H9 (cell line): Measurements from ENCODE around the gene IRF4. TPM values are rescaled to one million over a fixed set of nuclear protein-coding genes. Genes with fewer than 3 reads are reported as not detected.

ENCODE experiments used
- DNase-seq: peaks from one replicate; pipeline ENCODE4 v3.0.0-alpha.2; 2017
- H2AFZ ChIP-seq: one replicate; pipeline ENCODE4 v1.6.1; 2013; ENCODE audit warnings: mild to moderate bottlenecking, low read length, control low read depth, moderate library complexity
- H2AK5ac ChIP-seq: 2 replicates; pipeline ENCODE4 v1.6.1; 2013; ENCODE audit warnings: low read length, control low read depth, mixed read lengths; ENCODE audit not compliant: insufficient read length
- H2BK120ac ChIP-seq: one replicate; pipeline ENCODE4 v1.6.1; 2013; ENCODE audit warnings: low read depth, mild to moderate bottlenecking, low read length, control low read depth, inconsistent platforms; ENCODE audit not compliant: poor library complexity, severe bottlenecking
- H2BK12ac ChIP-seq: 2 replicates; pipeline ENCODE4 v1.6.1; 2013; ENCODE audit warnings: low read length, control low read depth, mixed read lengths, low read depth; ENCODE audit not compliant: insufficient read length
- H2BK15ac ChIP-seq: 2 replicates; pipeline ENCODE4 v1.6.1; 2013; ENCODE audit warnings: low read depth, low read length, control low read depth
- H2BK20ac ChIP-seq: one replicate; pipeline ENCODE4 v1.6.1; 2013; ENCODE audit warnings: low read depth, mild to moderate bottlenecking, low read length, control low read depth, inconsistent platforms; ENCODE audit not compliant: poor library complexity, severe bottlenecking
- H2BK5ac ChIP-seq: 2 replicates; pipeline ENCODE4 v1.6.1; 2013; ENCODE audit warnings: low read length, control low read depth, mixed read lengths; ENCODE audit not compliant: insufficient read length
- H3K14ac ChIP-seq: 2 replicates; pipeline ENCODE4 v1.6.1; 2013; ENCODE audit warnings: low read length, control low read depth; ENCODE audit not compliant: insufficient read depth
- H3K18ac ChIP-seq: 2 replicates; pipeline ENCODE4 v1.6.1; 2013; ENCODE audit warnings: low read depth, mild to moderate bottlenecking, mixed read lengths, low read length, control low read depth; ENCODE audit not compliant: insufficient read length
- H3K23ac ChIP-seq: 2 replicates; pipeline ENCODE4 v1.6.1; 2013; ENCODE audit warnings: low read length, control low read depth, mixed read lengths, low read depth; ENCODE audit not compliant: insufficient read length
- H3K23me2 ChIP-seq: 2 replicates; pipeline ENCODE4 v1.6.1; 2013; ENCODE audit warnings: low read depth, mild to moderate bottlenecking, mixed read lengths, low read length, control low read depth; ENCODE audit not compliant: insufficient read length, poor library complexity, severe bottlenecking
- H3K27ac ChIP-seq: 2 replicates; pipeline ENCODE4 v1.5.1; 2013; ENCODE audit warnings: low read length, control low read depth, mixed read lengths, low read depth; ENCODE audit not compliant: insufficient read length
- H3K27me3 ChIP-seq: 2 replicates; pipeline ENCODE4 v1.6.1; 2013; ENCODE audit warnings: low read length, control low read depth, inconsistent platforms; ENCODE audit not compliant: insufficient read depth
- H3K4ac ChIP-seq: 2 replicates; pipeline ENCODE4 v1.6.1; 2013; ENCODE audit warnings: low read depth, mild to moderate bottlenecking, control low read depth, inconsistent platforms, low read length, moderate library complexity
- H3K4me1 ChIP-seq: 2 replicates; pipeline ENCODE4 v1.6.1; 2013; ENCODE audit warnings: low read length, control low read depth, inconsistent platforms; ENCODE audit not compliant: insufficient read depth
- H3K4me2 ChIP-seq: 2 replicates; pipeline ENCODE4 v1.6.1; 2013; ENCODE audit warnings: low read length, control low read depth, mixed read lengths; ENCODE audit not compliant: insufficient read length, insufficient read depth
- H3K56ac ChIP-seq: 2 replicates; pipeline ENCODE4 v1.6.1; 2013; ENCODE audit warnings: low read depth, mild to moderate bottlenecking, mixed read lengths, low read length, control low read depth; ENCODE audit not compliant: insufficient read length
- H3K79me1 ChIP-seq: 2 replicates; pipeline ENCODE4 v1.6.1; 2013; ENCODE audit warnings: low read depth, mild to moderate bottlenecking, moderate library complexity, low read length, control low read depth, inconsistent platforms; ENCODE audit not compliant: insufficient read depth, poor library complexity, severe bottlenecking
- H3K79me2 ChIP-seq: 2 replicates; pipeline ENCODE4 v1.6.1; 2013; ENCODE audit warnings: low read length, control low read depth, inconsistent platforms; ENCODE audit not compliant: insufficient read depth
- H3K9ac ChIP-seq: 2 replicates; pipeline ENCODE4 v1.6.1; 2013; ENCODE audit warnings: low read length, control low read depth, mixed read lengths; ENCODE audit not compliant: insufficient read length; ENCODE audit errors: extremely low read depth
- H3K9me3 ChIP-seq: one replicate; pipeline ENCODE4 v1.6.1; 2013; ENCODE audit warnings: low read depth, low read length, inconsistent platforms; ENCODE audit not compliant: control insufficient read depth
- H3T11ph ChIP-seq: one replicate; pipeline ENCODE4 v1.6.1; 2013; ENCODE audit warnings: mild to moderate bottlenecking, low read length, control low read depth, inconsistent platforms
- H4K20me1 ChIP-seq: one replicate; pipeline ENCODE4 v1.6.1; 2013; ENCODE audit not compliant: control insufficient read depth, insufficient read length, insufficient read depth
- H4K5ac ChIP-seq: 2 replicates; pipeline ENCODE4 v1.6.1; 2013; ENCODE audit warnings: low read depth, mild to moderate bottlenecking, mixed read lengths, low read length, control low read depth; ENCODE audit not compliant: insufficient read length
- H4K8ac ChIP-seq: replicated peaks from 2 replicates; pipeline ENCODE4 v1.6.1; 2013; ENCODE audit warnings: low read length, control low read depth, mixed read lengths, low read depth; ENCODE audit not compliant: insufficient read length
- H4K91ac ChIP-seq: 2 replicates; pipeline ENCODE4 v1.6.1; 2013; ENCODE audit warnings: low read depth, mild to moderate bottlenecking, moderate library complexity, mixed read lengths, low read length, control low read depth; ENCODE audit not compliant: insufficient read length
- H3K27ac Mint-ChIP-seq, 3 experiments: 2 replicates in 2 of 3; 3 replicates in 1 of 3; pipeline ENCODE4 v1.8.0; 2020 to 2021; ENCODE audit warnings: mixed read lengths in 3 of 3, mild to moderate bottlenecking in 1 of 3, moderate library complexity in 1 of 3
- H3K27me3 Mint-ChIP-seq: 2 replicates; pipeline ENCODE4 v1.8.0; 2021; ENCODE audit warnings: low read depth, mild to moderate bottlenecking, moderate library complexity, mixed read lengths
- H3K36me3 Mint-ChIP-seq, 3 experiments: 2 replicates in 2 of 3; 3 replicates in 1 of 3; pipeline ENCODE4 v1.8.0; 2020 to 2021; ENCODE audit warnings: low read depth in 3 of 3, mixed read lengths in 3 of 3; ENCODE audit not compliant: insufficient read depth in 1 of 3
- H3K4me1 Mint-ChIP-seq, 2 experiments: 2 replicates each; pipeline ENCODE4 v1.8.0; 2020; ENCODE audit warnings: mixed read lengths in 2 of 2
- H3K4me3 Mint-ChIP-seq, 2 experiments: 2 replicates in 1 of 2; 3 replicates in 1 of 2; pipeline ENCODE4 v1.8.0; 2020 to 2021; ENCODE audit warnings: mild to moderate bottlenecking in 2 of 2, mixed read lengths in 2 of 2, moderate library complexity in 1 of 2
- H3K9me3 Mint-ChIP-seq, 2 experiments: 2 replicates in 1 of 2; 3 replicates in 1 of 2; pipeline ENCODE4 v1.8.0; 2020; ENCODE audit warnings: mild to moderate bottlenecking in 2 of 2, mixed read lengths in 2 of 2, moderate library complexity in 1 of 2
- CTCF ChIP-seq: fragments of 200-600 bp; sonication (generic); conservative IDR thresholded peaks from 3 replicates; pipeline ENCODE4 v1.8.0; 2021; ENCODE audit warnings: antibody characterized with exemption, mild to moderate bottlenecking
- WGBS: extraction: QIAGEN DNeasy Blood & Tissue Kit; methylation state at CpG from one replicate; pipeline ENCODE4 v1.1.7; 2013; ENCODE audit warnings: missing lambda C conversion rate, low lambda C conversion rate, mixed read lengths; ENCODE audit not compliant: insufficient read length; ENCODE audit errors: extremely low coverage; 5-methylcytosine and 5-hydroxymethylcytosine counted together
- total RNA-seq: library from RNA; stranded (reverse); gene quantifications from 2 replicates; pipeline ENCODE4 v1.2.1, GENCODE V29; 2021

The IRF4 gene
- total RNA-seq, 1 experiment from 2014 or later: 0.31 TPM

GRCh38 chr6:398558-399078 is 7.1 kb downstream of the IRF4 start:
- H3K4me1 ChIP-seq: no peaks in the 10 kb centered on the region
- H3K79me1 ChIP-seq: no peaks in the 10 kb centered on the region
- H3K14ac ChIP-seq: no peak overlapping the region
- peaks cover 5% of the 10 kb centered on the region in 2 experiments for H3K4me1 Mint-ChIP-seq
- H4K8ac ChIP-seq: no peak overlapping the region
- H2AK5ac ChIP-seq: no peak overlapping the region
- no peak overlapping the region for H2BK15ac ChIP-seq
- no peak overlapping the region for H3K27ac ChIP-seq
- no peak overlapping the region for H2BK20ac ChIP-seq
- no peak overlapping the region for H3K18ac ChIP-seq
- H3K9me3 ChIP-seq: no peaks in the 10 kb centered on the region
- H2AFZ ChIP-seq: no peak overlapping the region
- H3K9ac ChIP-seq: no peak overlapping the region
- peaks cover 2 to 3% of the 10 kb centered on the region in 2 experiments; a peak in 4 of 5 replicates for H3K9me3 Mint-ChIP-seq
- peaks cover 53% of the 10 kb centered on the region for H3K27me3 Mint-ChIP-seq
- no peaks in the 10 kb centered on the region; a peak in 2 of 7 replicates for H3K36me3 Mint-ChIP-seq
- no peak overlapping the region for H3K4me3 Mint-ChIP-seq
- no peak overlapping the region for H2BK120ac ChIP-seq
- no peaks in the 10 kb centered on the region for H3K79me2 ChIP-seq
- H4K20me1 ChIP-seq: no peaks in the 10 kb centered on the region
- H3K27ac Mint-ChIP-seq: no peak overlapping the region
- no peak overlapping the region for H3K4ac ChIP-seq
- no peak overlapping the region for H3T11ph ChIP-seq
- H3K4me2 ChIP-seq: no peak overlapping the region
- no CpG with 5 or more reads among the region's 13 CpGs for WGBS
- peaks cover 14% of the 10 kb centered on the region; the same call in 1 of the 2 replicates for H3K27me3 ChIP-seq
- no peak overlapping the region for H3K23ac ChIP-seq
- no peak overlapping the region for H3K56ac ChIP-seq
- no peak for DNase-seq
- no peak for TF ChIP-seq CTCF
- H4K91ac ChIP-seq: no peak overlapping the region
- no peak overlapping the region for H4K5ac ChIP-seq
- no peaks in the 10 kb centered on the region for H3K23me2 ChIP-seq
- H2BK5ac ChIP-seq: no peak overlapping the region
- H2BK12ac ChIP-seq: no peak overlapping the region
